Activated CD4-positive, alpha-beta T cell treated with anti-CD3 and anti-CD28 coated beads for 1 hour (primary cell): ENCODE measurements around the gene MEIS2.
"Not testable (repeated sequence)": the region's sequence is repeated elsewhere in the genome, so short reads cannot be mapped to it uniquely, and the experiment has no call there.

ENCODE experiments used
- DNase-seq: peaks from one replicate; pipeline ENCODE4 v3.0.0-alpha.2; 2020

The MEIS2 gene

GRCh38 chr15:37004373-37004869 is 95.9 kb downstream of the MEIS2 start:
- no peak for DNase-seq

- DNase-seq: no peak
Measured at GRCh38 chr15:37002041-37002672, 98.2 kb downstream of the MEIS2 start.

GRCh38 chr15:37001417-37001816 is 98.9 kb downstream of the MEIS2 start:
- no peak for DNase-seq

- no peak for DNase-seq
Measured at GRCh38 chr15:36999778-37000177, 100.6 kb downstream of the MEIS2 start.

GRCh38 chr15:36996538-36997181 is 103.7 kb downstream of the MEIS2 start:
- no peak for DNase-seq

- DNase-seq: no peak
Measured at GRCh38 chr15:36996121-36996520, 104.2 kb downstream of the MEIS2 start.

GRCh38 chr15:36994790-36995189 is 105.6 kb downstream of the MEIS2 start:
- no peak for DNase-seq

- no peak for DNase-seq
Measured at GRCh38 chr15:36992454-36992853, 107.9 kb downstream of the MEIS2 start.

GRCh38 chr15:36988947-36989346 is 111.4 kb downstream of the MEIS2 start:
- DNase-seq: no peak

- no peak for DNase-seq
Measured at GRCh38 chr15:36982430-36982829, 117.9 kb downstream of the MEIS2 start.

GRCh38 chr15:36980281-36980680 is 120.1 kb downstream of the MEIS2 start:
- not testable (repeated sequence) for DNase-seq

GRCh38 chr15:36978625-36979024 is 121.7 kb downstream of the MEIS2 start:
- no peak for DNase-seq

- no peak for DNase-seq
Measured at GRCh38 chr15:36978126-36978525, 122.2 kb downstream of the MEIS2 start.

- DNase-seq: no peak
Measured at GRCh38 chr15:36977659-36978058, 122.7 kb downstream of the MEIS2 start.

- no peak for DNase-seq
Measured at GRCh38 chr15:36972704-36973103, 127.6 kb downstream of the MEIS2 start.

GRCh38 chr15:36970522-36970921 is 129.8 kb downstream of the MEIS2 start:
- DNase-seq: no peak

- no peak for DNase-seq
Measured at GRCh38 chr15:36967929-36968328, 132.4 kb downstream of the MEIS2 start.

- DNase-seq: no peak
Measured at GRCh38 chr15:36966708-36967107, 133.6 kb downstream of the MEIS2 start.

- DNase-seq: no peak
Measured at GRCh38 chr15:36965570-36966342, 134.6 kb downstream of the MEIS2 start.

GRCh38 chr15:36964626-36965025 is 135.7 kb downstream of the MEIS2 start:
- no peak for DNase-seq

- DNase-seq: no peak
Measured at GRCh38 chr15:36961956-36962355, 138.4 kb downstream of the MEIS2 start.

GRCh38 chr15:36960947-36961227 is 139.5 kb downstream of the MEIS2 start:
- DNase-seq: no peak

- no peak for DNase-seq
Measured at GRCh38 chr15:36960179-36960946, 140.0 kb downstream of the MEIS2 start.
